Gastroesophageal sphincter (tissue), 4 donors: ENCODE measurements around the gene DEK. TPM values are rescaled to one million over a fixed set of nuclear protein-coding genes. Genes with fewer than 3 reads are reported as not detected.

Experiments
- ATAC-seq: fragments of 150-250 bp; one replicate; pipeline ENCODE4 v1.9.1; 2016; ENCODE audit warnings: mild to moderate bottlenecking, moderate library complexity
- H3K27ac ChIP-seq, 4 donors: fragments of 200-600 bp; sonication (generic) in 3 of 4; 1 replicate in 3 of 4; 2 replicates in 1 of 4; pipeline ENCODE4 v1.5.1; 2016 to 2019
- H3K27me3 ChIP-seq: fragments of 200-600 bp; sonication (generic); one replicate; pipeline ENCODE4 v1.5.1; 2019
- H3K36me3 ChIP-seq, 2 donors: fragments of 200-600 bp; sonication (generic); one replicate each; pipeline ENCODE4 v1.5.1; 2019; ENCODE audit warnings: control low read depth in 1 of 2
- H3K4me1 ChIP-seq, 3 donors: fragments of 200-600 bp; sonication (generic); 1 replicate in 2 of 3; 2 replicates in 1 of 3; pipeline ENCODE4 v1.5.1; 2016 to 2019; ENCODE audit warnings: control low read depth in 2 of 3
- H3K4me3 ChIP-seq, 2 donors: fragments of 200-600 bp; sonication (generic); one replicate each; pipeline ENCODE4 v1.5.1; 2019; ENCODE audit warnings: mild to moderate bottlenecking in 1 of 2, moderate library complexity in 1 of 2
- H3K9me3 ChIP-seq, 3 donors: fragments of 200-600 bp; sonication (generic); one replicate each; pipeline ENCODE4 v1.5.1; 2017 to 2019; ENCODE audit warnings: control low read depth in 2 of 3
- EP300 ChIP-seq: sonication (generic); formaldehyde crosslinking; IDR thresholded peaks from one replicate; pipeline ENCODE4 v1.6.1; 2017; ENCODE audit warnings: antibody characterized with exemption, mild to moderate bottlenecking
- POLR2A ChIP-seq, 2 donors: fragments of 450-650 bp; IDR thresholded peaks; one replicate each; pipeline ENCODE4 v1.6.1; 2017; ENCODE audit warnings: antibody characterized with exemption in 2 of 2, mild to moderate bottlenecking in 2 of 2, moderate library complexity in 1 of 2
- POLR2AphosphoS5 ChIP-seq: sonication (generic); formaldehyde crosslinking; IDR thresholded peaks from one replicate; pipeline ENCODE4 v1.6.1; 2017; ENCODE audit warnings: antibody characterized with exemption
- WGBS, 2 donors: methylation state at CpG; one replicate each; pipeline ENCODE4 v1.1.5; 2018; ENCODE audit warnings: low coverage in 1 of 2; 5-methylcytosine and 5-hydroxymethylcytosine counted together
- total RNA-seq, 4 donors: library from RNA; depleted of rRNA; stranded (reverse); fragments of >200 nt; gene quantifications; one replicate each; pipeline ENCODE4 v1.1.0, GENCODE V29; 2016
- TF ChIP-seq, protein P1 (sequence below), 4 experiments: fragments of 200-600 bp in 2 of 4; fragments of 450-650 bp in 2 of 4; sonication (generic) in 1 of 4; IDR thresholded peaks; one replicate each; pipeline ENCODE4 v1.5.1; 2017 to 2019; ENCODE audit warnings: antibody characterized with exemption in 4 of 4, mild to moderate bottlenecking in 2 of 4, moderate library complexity in 2 of 4

DEK gene
- total RNA-seq, 4 donors from 2014 or later: 162 to 186 (median 177) TPM

DNA sequence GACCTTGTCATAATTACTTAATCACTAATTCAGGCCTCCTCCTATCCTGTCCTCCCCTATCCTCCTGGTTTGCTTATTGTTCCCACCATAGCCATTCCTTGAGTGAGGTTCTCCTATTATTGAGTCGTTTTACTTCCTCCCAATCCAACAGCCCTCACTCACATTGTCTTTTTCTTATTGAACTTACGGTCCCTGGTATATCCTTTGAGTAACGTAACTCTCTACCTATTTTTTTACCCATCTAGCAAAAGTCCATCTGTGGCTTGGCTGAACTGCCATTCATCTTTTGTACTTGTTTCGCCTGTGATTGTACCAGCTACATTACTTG lies 43.1 kb downstream of the DEK start:
- 90 to 95% methylated on average over 2 to 4 of the region's 4 CpGs for WGBS, 2 donors
- peaks cover 0 to 77% of the 10 kb centered on the region in 2 donors for H3K36me3 ChIP-seq

DNA sequence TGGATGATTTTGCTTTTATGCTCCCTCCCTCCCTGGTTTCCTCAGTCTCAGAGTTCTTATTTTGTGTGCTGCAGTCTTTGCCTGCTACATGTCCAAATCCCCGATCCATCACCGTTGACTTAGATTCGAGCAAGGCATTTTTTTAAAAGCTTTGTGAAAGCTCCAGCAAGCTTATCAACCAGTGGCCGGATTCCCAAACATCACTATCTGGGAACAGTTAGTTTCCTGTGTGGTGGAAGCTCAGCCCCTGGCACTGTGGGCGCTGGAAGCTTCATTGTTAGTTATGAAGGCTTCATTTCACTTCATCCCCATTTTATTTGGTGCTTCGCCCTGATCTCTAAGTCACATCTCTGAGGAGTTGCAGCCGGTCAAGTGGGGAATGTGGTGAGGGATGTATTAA lies 44.7 kb downstream of the DEK start:
- H3K27ac ChIP-seq: no peak overlapping the region
- no peaks in the 10 kb centered on the region for H3K4me1 ChIP-seq
- TF ChIP-seq, protein P1, sequence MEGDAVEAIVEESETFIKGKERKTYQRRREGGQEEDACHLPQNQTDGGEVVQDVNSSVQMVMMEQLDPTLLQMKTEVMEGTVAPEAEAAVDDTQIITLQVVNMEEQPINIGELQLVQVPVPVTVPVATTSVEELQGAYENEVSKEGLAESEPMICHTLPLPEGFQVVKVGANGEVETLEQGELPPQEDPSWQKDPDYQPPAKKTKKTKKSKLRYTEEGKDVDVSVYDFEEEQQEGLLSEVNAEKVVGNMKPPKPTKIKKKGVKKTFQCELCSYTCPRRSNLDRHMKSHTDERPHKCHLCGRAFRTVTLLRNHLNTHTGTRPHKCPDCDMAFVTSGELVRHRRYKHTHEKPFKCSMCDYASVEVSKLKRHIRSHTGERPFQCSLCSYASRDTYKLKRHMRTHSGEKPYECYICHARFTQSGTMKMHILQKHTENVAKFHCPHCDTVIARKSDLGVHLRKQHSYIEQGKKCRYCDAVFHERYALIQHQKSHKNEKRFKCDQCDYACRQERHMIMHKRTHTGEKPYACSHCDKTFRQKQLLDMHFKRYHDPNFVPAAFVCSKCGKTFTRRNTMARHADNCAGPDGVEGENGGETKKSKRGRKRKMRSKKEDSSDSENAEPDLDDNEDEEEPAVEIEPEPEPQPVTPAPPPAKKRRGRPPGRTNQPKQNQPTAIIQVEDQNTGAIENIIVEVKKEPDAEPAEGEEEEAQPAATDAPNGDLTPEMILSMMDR (IDR thresholded peaks at IDR 0.05): no peak
- TF ChIP-seq EP300 (no peak), POLR2A (IDR thresholded peaks at IDR 0.05) (no peak), POLR2AphosphoS5 (no peak)
- H3K27me3 ChIP-seq: no peaks in the 10 kb centered on the region
- 19 to 40% methylated on average over 2 to 6 of the region's 7 CpGs for WGBS, 2 donors
- peaks cover 0 to 77% of the 10 kb centered on the region in 2 donors for H3K36me3 ChIP-seq
- H3K4me3 ChIP-seq: no peak overlapping the region
- ATAC-seq: no peak
- no peaks in the 10 kb centered on the region for H3K9me3 ChIP-seq

More for the DNA sequence above, 43.1 kb downstream of the DEK start:
- no peak for TF ChIP-seq POLR2AphosphoS5
- no peak for TF ChIP-seq POLR2A (IDR thresholded peaks at IDR 0.05)
- TF ChIP-seq, protein P1 (IDR thresholded peaks at IDR 0.05): no peak
- Histone ChIP-seq H3K27me3 (no peaks in the 10 kb centered on the region), H3K4me3 (no peak overlapping the region), H3K4me1 (no peaks in the 10 kb centered on the region), H3K9me3 (no peaks in the 10 kb centered on the region), H3K27ac (no peak overlapping the region)
- no peak for ATAC-seq

DNA sequence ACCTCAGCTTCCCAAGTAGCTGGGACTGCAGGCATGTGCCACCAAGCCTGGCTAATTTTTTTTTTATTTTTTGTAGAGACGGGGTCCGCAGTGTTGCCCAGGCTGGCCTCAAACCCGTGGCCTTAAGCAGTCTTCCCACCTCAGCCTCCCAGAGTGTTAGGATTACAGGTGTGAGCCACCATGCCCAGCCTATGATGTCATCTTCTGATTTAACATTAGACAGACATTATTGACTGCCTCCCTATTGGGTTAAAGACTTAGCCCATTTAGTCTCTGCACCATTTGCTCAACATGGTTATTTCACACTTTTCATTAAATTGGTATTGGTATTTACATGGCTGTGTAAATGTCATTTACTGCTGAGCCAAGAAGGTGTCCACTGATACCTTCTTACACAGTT lies 46.1 kb downstream of the DEK start:
- no peak overlapping the region for H3K4me3 ChIP-seq
- H3K36me3 ChIP-seq: peaks cover 0 to 78% of the 10 kb centered on the region in 2 donors
- 90 to 100% methylated on average over 3 of the region's 3 CpGs for WGBS, 2 donors
- H3K9me3 ChIP-seq: no peaks in the 10 kb centered on the region
- TF ChIP-seq, protein P1 (IDR thresholded peaks at IDR 0.05): no peak
- TF ChIP-seq POLR2AphosphoS5 (no peak), EP300 (no peak), POLR2A (IDR thresholded peaks at IDR 0.05) (no peak)
- no peaks in the 10 kb centered on the region for H3K27me3 ChIP-seq
- no peak for ATAC-seq
- no peaks in the 10 kb centered on the region for H3K4me1 ChIP-seq
- no peak overlapping the region for H3K27ac ChIP-seq

DNA sequence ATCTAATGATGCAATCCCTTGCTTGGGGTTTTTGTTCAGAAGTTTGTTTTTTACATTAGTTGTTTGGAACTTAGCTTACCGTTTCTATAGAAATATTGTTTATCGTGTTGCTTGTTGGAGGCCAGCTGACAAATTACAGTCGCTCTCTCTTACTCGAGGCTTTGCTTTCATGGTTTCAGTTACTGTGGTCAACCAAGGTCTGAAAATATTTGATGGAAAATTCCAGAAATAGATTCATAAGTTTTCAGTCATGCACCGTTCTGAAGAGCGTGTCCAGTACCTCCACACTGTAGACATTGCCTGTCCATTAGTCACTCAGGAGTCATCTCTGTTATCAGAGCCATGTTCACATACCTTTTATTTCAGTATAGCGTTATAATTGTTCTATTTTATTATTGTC lies 47.9 kb downstream of the DEK start:
- TF ChIP-seq POLR2A (IDR thresholded peaks at IDR 0.05): no peak
- TF ChIP-seq, protein P1 (IDR thresholded peaks at IDR 0.05): no peak
- TF ChIP-seq EP300: no peak
- no peak for TF ChIP-seq POLR2AphosphoS5
- no peak for ATAC-seq
- Histone ChIP-seq H3K27ac (no peak overlapping the region), H3K36me3 (peaks cover 0 to 63% of the 10 kb centered on the region in 2 donors), H3K9me3 (no peaks in the 10 kb centered on the region), H3K4me3 (no peak overlapping the region), H3K4me1 (no peaks in the 10 kb centered on the region), H3K27me3 (no peaks in the 10 kb centered on the region)
- 81 to 82% methylated on average over 7 of the region's 7 CpGs for WGBS, 2 donors

DNA sequence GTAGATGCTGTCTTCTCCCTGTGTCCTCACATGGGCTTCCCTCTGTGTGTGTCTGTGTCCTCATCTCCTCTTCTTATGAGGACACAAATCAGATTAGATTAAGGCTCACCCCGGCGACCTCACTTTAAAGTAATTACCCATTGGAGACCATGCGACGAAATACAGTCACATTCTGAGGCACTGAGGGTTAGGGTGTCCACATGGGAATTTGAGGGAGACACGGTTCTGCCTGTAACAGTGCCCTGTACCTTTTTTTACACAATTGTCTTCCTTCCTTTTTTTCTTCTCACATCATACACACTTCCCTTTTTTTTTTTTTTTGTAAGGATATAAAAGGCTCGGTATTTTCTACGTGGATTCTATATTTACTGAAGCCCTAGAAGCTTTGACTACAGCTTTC lies 48.9 kb downstream of the DEK start:
- no peaks in the 10 kb centered on the region for H3K4me1 ChIP-seq
- H3K36me3 ChIP-seq: peaks cover 0 to 54% of the 10 kb centered on the region in 2 donors
- 82 to 87% methylated on average over 6 to 7 of the region's 7 CpGs for WGBS, 2 donors
- H3K27ac ChIP-seq: no peak overlapping the region
- no peak for TF ChIP-seq EP300
- TF ChIP-seq, protein P1 (IDR thresholded peaks at IDR 0.05): no peak
- no peak for TF ChIP-seq POLR2A (IDR thresholded peaks at IDR 0.05)
- TF ChIP-seq POLR2AphosphoS5: no peak
- H3K4me3 ChIP-seq: no peak overlapping the region
- no peak for ATAC-seq
- H3K27me3 ChIP-seq: no peaks in the 10 kb centered on the region
- no peaks in the 10 kb centered on the region for H3K9me3 ChIP-seq
